Hepatocyte (in vitro differentiated cells): ENCODE data around the gene NAV2. TPM values are rescaled to one million over a fixed set of nuclear protein-coding genes. Genes with fewer than 3 reads are reported as not detected.
A peak's percentile ranks its signal among the peaks of the same experiment; 100 is the strongest.

Experiments
- DNase-seq: peaks from one replicate; pipeline ENCODE4 v3.0.0-alpha.2; 2016; ENCODE audit warnings: low spot score
- H2AFZ ChIP-seq: fragments of 200-600 bp; sonication (generic); 2 replicates; pipeline ENCODE4 v1.6.0; 2016; ENCODE audit warnings: antibody characterized with exemption, mild to moderate bottlenecking
- H3K27ac ChIP-seq: fragments of 200-600 bp; sonication (generic); 2 replicates; pipeline ENCODE4 v1.5.1; 2016; ENCODE audit warnings: mild to moderate bottlenecking
- H3K27me3 ChIP-seq: fragments of 200-600 bp; sonication (generic); 2 replicates; pipeline ENCODE4 v1.6.1; 2016
- H3K36me3 ChIP-seq: fragments of 200-600 bp; sonication (generic); replicated peaks from 2 replicates; pipeline ENCODE4 v1.5.1; 2016; ENCODE audit warnings: low read depth; ENCODE audit not compliant: insufficient read depth
- H3K4me1 ChIP-seq: fragments of 200-600 bp; sonication (generic); 2 replicates; pipeline ENCODE4 v1.5.1; 2016; ENCODE audit warnings: mild to moderate bottlenecking, moderate library complexity; ENCODE audit not compliant: insufficient read depth
- H3K4me2 ChIP-seq: fragments of 200-600 bp; sonication (generic); 2 replicates; pipeline ENCODE4 v1.6.0; 2016
- H3K4me3 ChIP-seq: fragments of 200-600 bp; sonication (generic); 2 replicates; pipeline ENCODE4 v1.5.1; 2016; ENCODE audit warnings: mild to moderate bottlenecking
- H3K79me2 ChIP-seq: fragments of 200-600 bp; sonication (generic); 2 replicates; pipeline ENCODE4 v1.6.0; 2017; ENCODE audit warnings: mild to moderate bottlenecking
- H3K9me2 ChIP-seq: fragments of 200-600 bp; sonication (generic); replicated peaks from 2 replicates; pipeline ENCODE4 v1.6.0; 2017; ENCODE audit warnings: mild to moderate bottlenecking; ENCODE audit not compliant: insufficient read depth
- H3K9me3 ChIP-seq: fragments of 200-600 bp; sonication (generic); 2 replicates; pipeline ENCODE4 v1.5.1; 2016; ENCODE audit warnings: low read depth, mild to moderate bottlenecking
- H4K20me1 ChIP-seq: fragments of 200-600 bp; sonication (generic); 2 replicates; pipeline ENCODE4 v1.6.0; 2016; ENCODE audit warnings: mild to moderate bottlenecking; ENCODE audit not compliant: insufficient read depth, poor library complexity, severe bottlenecking
- CTCF ChIP-seq: fragments of 200-600 bp; sonication (generic); IDR thresholded peaks from 2 replicates; pipeline ENCODE4 v1.5.1; 2016; ENCODE audit warnings: antibody characterized with exemption, mild to moderate bottlenecking; ENCODE audit not compliant: poor library complexity
- EZH2 ChIP-seq: fragments of 200-600 bp; sonication (generic); IDR thresholded peaks from 2 replicates; pipeline ENCODE4 v1.6.1; 2016; ENCODE audit warnings: antibody characterized with exemption, mild to moderate bottlenecking, borderline replicate concordance
- EZH2phosphoT487 ChIP-seq: fragments of 200-600 bp; sonication (generic); IDR thresholded peaks from one replicate; pipeline ENCODE4 v1.6.1; 2018; ENCODE audit warnings: antibody characterized with exemption, mild to moderate bottlenecking, low read depth, moderate library complexity; ENCODE audit not compliant: unreplicated experiment, severe bottlenecking
- WGBS: methylation state at CpG from one replicate; pipeline ENCODE4 v1.1.6; 2016; ENCODE audit warnings: low lambda C conversion rate; ENCODE audit errors: missing lambda C conversion rate; 5-methylcytosine and 5-hydroxymethylcytosine counted together
- polyA plus RNA-seq: library from polyadenylated mRNA; unstranded; fragments of >200 nt; fragmentation: Nextera tagmentation; extraction: Ambion mirVana; gene quantifications from 2 replicates; pipeline ENCODE4 v1.2.1, GENCODE V29; 2016
- total RNA-seq: library from RNA; depleted of rRNA; stranded (reverse); fragments of >200 nt; gene quantifications from 2 replicates; pipeline ENCODE4 v1.2.3, GENCODE V29; 2014

NAV2 gene
- total and polyA plus RNA-seq, 2 experiments from 2014 or later = 23.7 to 30.8 TPM

GRCh38 chr11:20037396-20038153 lies 324.9 kb downstream of the NAV2 start:
- Histone ChIP-seq H2AFZ (no peak overlapping the region), H3K9me2 (no peaks in the 10 kb centered on the region), H3K27me3 (no peaks in the 10 kb centered on the region), H4K20me1 (no peaks in the 10 kb centered on the region), H3K36me3 (no peaks in the 10 kb centered on the region), H3K4me1 (peaks cover 32% of the 10 kb centered on the region), H3K27ac (peak overlapping the region; percentile 36), H3K9me3 (no peaks in the 10 kb centered on the region), H3K79me2 (peaks cover 61% of the 10 kb centered on the region), H3K4me3 (no peak overlapping the region), H3K4me2 (no peak overlapping the region)
- DNase-seq = no peak
- TF ChIP-seq EZH2phosphoT487 (no peak), EZH2 (no peak), CTCF (no peak)
- WGBS = 58% methylated on average over 3 of the region's 3 CpGs

- H4K20me1 ChIP-seq = no peaks in the 10 kb centered on the region
- H3K4me1 ChIP-seq = peaks cover 29% of the 10 kb centered on the region
- TF ChIP-seq EZH2 (no peak), CTCF (no peak), EZH2phosphoT487 (no peak)
- no peaks in the 10 kb centered on the region for H3K9me3 ChIP-seq
- peaks cover 52% of the 10 kb centered on the region for H3K79me2 ChIP-seq
- no peak overlapping the region for H2AFZ ChIP-seq
- H3K27ac ChIP-seq = peak overlapping the region; percentile 36
- WGBS = 49% methylated on average over 6 of the region's 6 CpGs
- DNase-seq = no peak
- H3K4me3 ChIP-seq = no peak overlapping the region
- no peaks in the 10 kb centered on the region for H3K27me3 ChIP-seq
- no peaks in the 10 kb centered on the region for H3K9me2 ChIP-seq
- H3K36me3 ChIP-seq = no peaks in the 10 kb centered on the region
- no peak overlapping the region for H3K4me2 ChIP-seq
These were observed 325.8 kb downstream of the NAV2 start for GRCh38 chr11:20038412-20038811.

- WGBS = 92% methylated on average over 3 of the region's 3 CpGs
- peaks cover 29% of the 10 kb centered on the region for H3K4me1 ChIP-seq
- peak overlapping the region; percentile 36 for H3K27ac ChIP-seq
These were observed 326.3 kb downstream of the NAV2 start for GRCh38 chr11:20038972-20039371.

More at GRCh38 chr11:20038972-20039371, 326.3 kb downstream of the NAV2 start:
- H4K20me1 ChIP-seq = no peaks in the 10 kb centered on the region
- no peak overlapping the region for H3K4me3 ChIP-seq
- H3K9me3 ChIP-seq = no peaks in the 10 kb centered on the region
- H3K27me3 ChIP-seq = no peaks in the 10 kb centered on the region
- no peak overlapping the region for H2AFZ ChIP-seq
- DNase-seq = no peak
- H3K79me2 ChIP-seq = peaks cover 50% of the 10 kb centered on the region
- no peak overlapping the region for H3K4me2 ChIP-seq
- no peaks in the 10 kb centered on the region for H3K36me3 ChIP-seq
- TF ChIP-seq EZH2 (no peak), EZH2phosphoT487 (no peak), CTCF (no peak)
- no peaks in the 10 kb centered on the region for H3K9me2 ChIP-seq
